Measurements from ENCODE around the gene SBF1. TPM values are rescaled to one million over a fixed set of nuclear protein-coding genes. Genes with fewer than 3 reads are reported as not detected.
A peak's percentile ranks its signal among the peaks of the same experiment; 100 is the strongest.
"Not testable (repeated sequence)": the region's sequence is repeated elsewhere in the genome, so short reads cannot be mapped to it uniquely, and the experiment has no call there.

Gene SBF1
- total RNA-seq, 1 experiment from 2014 or later: 102 TPM

GRCh38 chr22:50444663-50445062 lies 30.2 kb downstream of the SBF1 start:
- DNase-seq (ENCODE audit: low spot score): peak; percentile 19

GRCh38 chr22:50443801-50444625 lies 30.8 kb downstream of the SBF1 start:
- DNase-seq (ENCODE audit: low spot score): no peak

- no peak for DNase-seq (ENCODE audit: low spot score)
Observed at GRCh38 chr22:50443197-50443596, 31.6 kb downstream of the SBF1 start.

- no peak for DNase-seq (ENCODE audit: low spot score)
Observed at GRCh38 chr22:50441428-50441993, 33.3 kb downstream of the SBF1 start.

GRCh38 chr22:50440544-50441249 lies 34.1 kb downstream of the SBF1 start:
- DNase-seq (ENCODE audit: low spot score): no peak

- DNase-seq (ENCODE audit: low spot score): no peak
Observed at GRCh38 chr22:50439871-50440331, 34.9 kb downstream of the SBF1 start.

- DNase-seq (ENCODE audit: low spot score): no peak
Observed at GRCh38 chr22:50439314-50439870, 35.4 kb downstream of the SBF1 start.

GRCh38 chr22:50438305-50439275 lies 36.2 kb downstream of the SBF1 start:
- DNase-seq (ENCODE audit: low spot score): no peak

- DNase-seq (ENCODE audit: low spot score): no peak
Observed at GRCh38 chr22:50437511-50438304, 37.1 kb downstream of the SBF1 start.

GRCh38 chr22:50436841-50437341 lies 37.9 kb downstream of the SBF1 start:
- no peak for DNase-seq (ENCODE audit: low spot score)

- no peak for DNase-seq (ENCODE audit: low spot score)
Observed at GRCh38 chr22:50436015-50436830, 38.6 kb downstream of the SBF1 start.

- no peak for DNase-seq (ENCODE audit: low spot score)
Observed at GRCh38 chr22:50435291-50436014, 39.4 kb downstream of the SBF1 start.

- no peak for DNase-seq (ENCODE audit: low spot score)
Observed at GRCh38 chr22:50434849-50435248, 40.0 kb downstream of the SBF1 start.

GRCh38 chr22:50432877-50433510 lies 41.8 kb downstream of the SBF1 start:
- DNase-seq (ENCODE audit: low spot score): not testable (repeated sequence)

GRCh38 chr22:50432131-50432876 lies 42.5 kb downstream of the SBF1 start:
- DNase-seq (ENCODE audit: low spot score): no peak

GRCh38 chr22:50425179-50425916 lies 49.5 kb downstream of the SBF1 start:
- no peak for DNase-seq (ENCODE audit: low spot score)
